ENCODE data around the gene HS6ST2.

HS6ST2 gene

DNA sequence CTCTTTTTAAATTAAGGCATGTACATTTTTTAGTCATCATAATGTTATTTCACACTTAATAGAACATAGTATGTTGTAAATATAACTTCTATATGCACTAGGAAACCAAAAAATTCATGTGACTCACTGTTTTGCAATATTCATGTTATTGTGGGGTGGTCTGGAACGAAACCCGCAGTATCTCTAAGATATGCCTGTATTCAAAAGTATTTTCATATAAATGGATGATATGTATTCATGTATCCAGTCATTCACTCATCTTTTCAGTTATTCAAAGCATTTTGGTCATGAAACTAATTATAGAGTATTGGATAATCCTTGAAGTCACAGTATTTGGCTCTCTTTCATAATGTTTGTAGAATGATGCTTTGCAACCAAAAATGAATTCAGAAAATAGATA, 168.1 kb downstream of the HS6ST2 start:
- DNase-seq (ENCODE audit: low read depth), result no peak

DNA sequence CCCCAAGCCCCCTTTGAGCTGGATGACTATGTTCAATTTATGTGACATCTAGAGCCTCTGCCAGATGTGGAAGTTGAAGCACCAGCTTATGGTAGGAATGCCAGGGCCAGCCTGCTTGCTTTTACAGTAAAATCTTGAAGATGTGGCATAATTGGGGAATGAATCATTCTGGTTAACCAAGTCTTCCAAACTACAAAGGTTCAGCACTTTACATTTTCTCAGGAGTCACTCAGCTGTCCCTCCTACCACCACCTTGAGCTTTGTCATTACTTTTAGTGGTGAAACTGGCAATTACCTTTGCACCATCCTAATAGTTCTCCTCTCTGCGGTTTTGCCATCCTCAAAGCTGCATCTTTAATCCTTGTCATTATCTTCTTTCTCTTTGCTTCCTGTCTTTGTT, 172.2 kb downstream of the HS6ST2 start:
- DNase-seq (ENCODE audit: low read depth), result no peak

DNA sequence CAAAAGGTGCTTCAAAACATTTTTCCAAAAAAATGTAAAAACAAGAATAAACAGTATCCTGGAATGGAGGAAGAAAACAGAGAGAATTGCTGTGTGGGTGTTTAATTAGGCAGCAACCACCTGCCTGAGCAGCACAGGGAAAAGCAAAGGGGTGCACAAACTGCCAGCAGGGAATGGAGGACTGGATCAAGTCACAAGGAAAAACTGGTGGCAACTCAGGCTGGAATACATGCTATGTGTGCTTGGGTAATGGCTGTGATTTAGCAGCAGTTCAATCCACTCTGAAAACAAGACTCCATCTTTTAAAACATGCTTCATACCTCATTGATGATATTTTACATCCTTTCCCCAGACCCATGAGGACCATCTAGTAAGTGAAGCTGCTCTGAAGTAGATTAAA, 179.5 kb downstream of the HS6ST2 start:
- no peak for DNase-seq (ENCODE audit: low read depth)

DNA sequence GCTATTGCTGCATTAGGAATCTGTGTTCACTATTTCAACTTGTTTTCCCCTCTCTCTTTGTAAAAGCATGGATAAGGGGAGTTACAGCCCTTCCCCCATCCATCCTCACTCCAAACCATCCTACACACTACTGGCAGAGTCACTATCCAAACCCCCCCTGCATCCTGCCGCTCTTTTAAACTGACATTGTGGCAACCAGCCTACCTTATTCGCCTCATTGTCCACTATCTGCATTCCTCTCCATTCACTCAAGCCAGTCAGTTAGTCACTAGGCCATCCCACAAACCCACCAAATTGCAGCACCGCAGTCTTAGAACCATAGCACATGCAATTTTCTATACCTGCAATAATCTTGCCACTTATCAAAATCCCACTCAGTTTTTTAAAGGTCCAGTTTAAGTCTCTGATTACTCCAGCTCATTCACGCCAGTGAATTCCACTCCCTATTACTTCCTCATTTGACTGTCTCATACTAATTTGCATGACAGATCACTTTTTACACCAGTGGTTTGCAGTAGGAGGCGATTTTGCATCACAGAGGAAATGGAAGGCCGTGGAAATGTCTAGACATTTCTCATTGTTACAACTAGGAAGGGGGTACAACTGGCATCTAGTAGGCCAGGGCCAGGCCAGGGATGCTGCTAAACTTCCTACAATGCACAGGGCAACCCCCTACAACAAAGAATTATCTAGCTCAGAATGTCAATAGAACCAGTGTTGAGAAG, 181.8 kb downstream of the HS6ST2 start:
- DNase-seq (ENCODE audit: low read depth), result no peak

DNA sequence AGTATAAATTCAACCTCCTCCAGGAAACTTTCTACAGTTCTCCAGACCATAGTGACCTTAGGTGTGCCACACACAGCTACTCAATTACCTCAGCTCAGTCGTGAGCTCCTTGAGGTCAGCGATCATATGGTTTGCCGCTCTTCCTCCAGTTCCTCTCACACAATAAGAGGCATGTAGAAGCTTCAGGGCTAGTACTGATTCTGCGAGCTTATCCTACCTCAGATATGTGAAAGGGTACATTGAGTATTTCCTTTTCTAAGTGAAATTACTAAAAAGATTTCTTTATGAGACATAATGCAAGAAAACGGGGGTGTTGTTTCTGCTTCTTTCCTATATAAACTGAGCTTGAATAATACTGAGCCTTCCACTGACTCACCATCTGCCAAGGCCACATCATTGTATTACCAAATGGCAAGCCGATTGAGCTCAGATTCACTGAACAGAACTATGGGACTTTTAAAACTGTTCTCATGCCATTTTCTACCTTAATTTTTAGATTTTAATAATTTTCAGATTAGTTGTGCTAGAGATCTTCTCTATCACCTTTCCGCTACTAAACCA, 183.1 kb downstream of the HS6ST2 start:
- no peak for DNase-seq (ENCODE audit: low read depth)

DNA sequence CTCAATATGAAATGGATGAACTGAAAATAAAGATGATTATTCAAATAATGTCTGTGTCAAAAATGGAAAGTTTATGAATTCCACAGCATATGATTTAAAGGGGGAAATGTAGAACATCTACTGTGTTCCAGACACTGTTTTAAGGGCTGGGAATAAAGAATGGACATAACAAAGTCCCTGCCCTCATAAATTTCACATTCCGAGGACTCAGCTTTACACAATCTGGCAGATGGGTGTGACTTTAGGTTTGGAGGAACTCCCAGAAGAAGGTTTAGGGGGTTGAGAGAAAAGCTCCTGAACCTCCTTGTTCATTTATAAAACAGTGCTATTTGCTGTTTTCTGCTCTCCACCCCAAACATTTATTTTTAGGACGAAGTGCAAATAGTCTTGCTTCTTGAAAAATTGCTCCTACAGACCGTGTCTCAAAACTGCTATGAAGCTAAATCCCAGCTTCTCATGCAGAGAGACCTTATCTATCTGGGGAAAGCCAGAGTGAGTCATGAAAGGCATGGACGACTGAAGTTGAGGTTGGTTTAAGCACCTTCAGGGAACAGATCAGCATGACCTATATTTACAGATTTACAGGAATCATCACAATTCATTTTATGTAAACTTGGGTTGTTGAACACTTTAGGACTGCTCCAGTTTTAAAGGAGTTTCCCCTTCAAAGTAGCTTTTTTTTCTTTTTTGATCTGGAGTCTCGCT, 184.3 kb downstream of the HS6ST2 start:
- no peak for DNase-seq (ENCODE audit: low read depth)

DNA sequence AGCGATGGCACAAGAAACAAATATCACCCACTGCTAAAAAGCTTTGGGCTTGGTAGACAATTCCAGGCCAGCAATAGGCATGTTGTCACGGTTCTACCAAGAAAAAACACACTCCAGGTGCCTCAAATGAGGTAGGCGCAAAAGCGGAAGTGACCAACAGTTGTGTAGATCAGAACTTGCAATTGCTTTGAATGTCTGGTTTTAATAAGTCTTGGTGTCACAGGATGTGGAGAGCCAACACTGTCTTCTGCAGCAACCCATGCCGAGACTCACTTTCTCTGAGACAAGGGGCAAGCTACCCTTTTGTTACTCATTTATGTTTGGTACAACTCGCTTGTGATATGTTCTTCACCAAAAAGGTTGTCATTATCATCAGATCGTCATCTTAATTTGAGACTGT, 188.8 kb downstream of the HS6ST2 start:
- DNase-seq (ENCODE audit: low read depth), result no peak

DNA sequence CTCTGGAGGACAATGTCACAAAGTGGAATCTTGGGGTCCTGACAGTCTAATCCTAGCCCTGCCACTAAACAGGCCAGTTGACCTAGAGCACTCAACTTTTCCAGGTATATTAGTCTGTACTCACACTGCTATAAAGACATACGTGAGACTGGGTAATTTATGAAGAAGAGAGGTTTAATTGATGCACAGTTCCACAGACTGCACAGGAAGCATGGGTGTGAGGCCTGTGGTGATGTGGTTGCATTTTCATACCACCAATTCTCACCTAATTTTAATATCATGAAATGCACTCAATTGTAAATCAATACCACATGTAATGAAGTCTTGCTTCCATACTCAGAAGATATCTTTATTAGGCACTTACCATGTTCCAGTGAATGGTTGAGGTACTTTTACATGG, 192.0 kb downstream of the HS6ST2 start:
- DNase-seq (ENCODE audit: low read depth), result no peak

DNA sequence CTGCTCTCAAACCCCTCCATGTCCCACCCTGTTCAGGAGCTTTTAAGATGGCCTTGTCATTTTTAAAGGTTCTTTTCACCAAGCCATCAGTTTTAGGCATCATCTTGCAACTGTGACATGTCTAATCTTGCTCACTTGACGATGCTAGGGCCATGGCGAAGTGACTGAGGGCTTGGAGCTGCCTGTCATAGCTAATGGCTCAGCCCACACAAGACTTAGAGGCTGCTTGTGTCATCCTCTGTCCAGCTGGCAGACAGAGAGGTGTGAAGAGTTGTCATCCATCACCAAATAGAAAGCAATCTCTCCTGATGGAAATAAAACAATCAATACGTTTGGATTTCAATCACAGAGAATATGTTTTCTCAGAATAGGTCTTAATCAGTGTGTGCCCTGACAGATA, 194.9 kb downstream of the HS6ST2 start:
- DNase-seq (ENCODE audit: low read depth), result no peak

DNA sequence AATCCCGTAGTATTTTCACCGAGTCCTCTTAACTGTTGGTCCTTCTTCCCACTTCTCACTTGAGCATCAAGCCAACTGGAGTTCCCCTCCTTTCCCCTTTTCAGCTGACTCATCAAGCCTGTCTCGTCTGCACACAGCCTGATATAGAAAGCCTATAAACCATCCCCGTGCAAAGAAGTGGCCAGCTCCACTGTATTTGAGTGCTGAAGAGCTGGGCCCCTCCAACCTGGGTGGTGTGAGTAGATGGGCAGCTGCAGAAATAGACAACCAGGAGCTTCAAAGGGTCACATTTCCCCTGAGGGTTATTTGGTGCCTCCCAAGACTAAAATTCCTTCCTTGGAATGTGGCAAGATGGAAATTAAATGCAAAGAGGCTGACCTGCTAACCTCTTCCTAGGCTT, 199.7 kb downstream of the HS6ST2 start:
- no peak for DNase-seq (ENCODE audit: low read depth)

DNA sequence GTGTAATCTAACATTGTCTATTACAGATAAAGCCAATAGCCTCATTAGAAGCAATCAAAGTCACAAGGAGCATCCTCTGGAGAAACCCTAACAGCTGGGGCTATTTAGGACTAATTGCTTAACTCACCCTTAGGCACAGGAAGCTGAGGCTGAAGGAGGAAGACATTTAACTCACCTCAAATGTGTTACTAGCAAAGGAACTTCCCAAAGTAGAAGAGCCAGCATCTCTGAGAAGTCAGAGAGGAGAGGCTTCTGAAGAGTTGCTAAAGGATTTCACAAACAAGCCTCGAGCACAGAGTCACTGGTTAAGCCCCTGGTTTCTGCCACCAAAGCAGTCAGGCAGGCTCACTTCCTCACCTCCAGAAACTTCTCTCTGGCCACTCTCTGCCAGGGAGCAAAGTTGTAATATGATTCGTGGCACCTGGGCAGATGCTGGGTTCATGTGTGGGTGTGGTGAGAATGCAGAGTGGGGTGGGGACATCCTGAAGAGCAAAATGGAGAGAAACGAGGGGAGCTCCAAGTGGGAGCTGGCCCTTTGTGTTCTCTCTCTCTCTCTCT, 201.3 kb downstream of the HS6ST2 start:
- DNase-seq (ENCODE audit: low read depth), result no peak

DNA sequence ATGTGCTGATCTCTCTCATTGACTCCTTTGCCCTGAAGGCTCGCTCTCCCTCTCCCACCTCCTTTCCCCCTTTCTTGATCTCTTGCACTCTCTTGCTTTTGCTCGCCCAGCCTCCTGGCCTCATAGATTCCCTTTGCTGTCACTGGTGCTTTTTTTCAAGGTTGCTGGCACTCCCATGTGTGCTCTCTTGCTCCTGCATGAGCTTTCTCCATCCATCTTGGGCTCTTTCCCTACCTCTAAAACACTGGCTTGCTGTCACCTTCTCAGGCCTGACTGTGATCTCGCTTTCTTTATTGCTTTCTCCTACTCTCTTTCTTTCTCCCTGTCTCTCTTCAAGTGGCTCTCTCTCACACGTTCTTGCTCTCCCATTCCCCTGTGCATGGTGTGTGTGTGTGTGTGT, 202.0 kb downstream of the HS6ST2 start:
- no peak for DNase-seq (ENCODE audit: low read depth)

DNA sequence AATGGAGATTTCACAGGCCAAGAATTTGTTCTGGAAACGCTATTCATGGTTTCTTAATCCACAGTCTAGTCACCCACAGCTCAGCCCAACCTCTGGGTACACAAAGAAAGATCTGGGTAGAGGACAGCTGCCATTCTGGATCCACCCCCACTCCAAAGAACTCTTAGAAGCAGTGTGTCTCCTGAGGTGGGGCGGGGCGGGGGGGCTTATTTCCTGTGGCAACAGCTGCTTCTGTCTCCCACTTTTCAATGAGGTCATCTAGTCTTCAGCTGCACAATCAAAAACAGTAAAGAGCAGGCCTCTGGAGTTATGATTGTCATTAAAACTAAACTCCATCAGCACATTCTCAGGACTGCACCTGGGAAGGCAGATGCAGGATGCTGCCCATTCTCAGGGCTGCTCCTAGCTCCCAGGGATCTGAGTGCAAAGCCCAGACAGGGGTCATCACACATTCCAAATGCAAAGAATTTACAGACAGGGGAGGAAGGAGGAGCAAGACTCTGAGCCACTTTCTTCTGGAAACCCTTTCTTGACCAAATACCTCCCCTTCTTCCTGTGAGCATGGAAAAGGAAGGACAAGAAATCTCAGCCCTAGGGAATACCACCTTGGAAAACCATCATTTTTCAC, 207.3 kb downstream of the HS6ST2 start:
- no peak for DNase-seq (ENCODE audit: low read depth)

DNA sequence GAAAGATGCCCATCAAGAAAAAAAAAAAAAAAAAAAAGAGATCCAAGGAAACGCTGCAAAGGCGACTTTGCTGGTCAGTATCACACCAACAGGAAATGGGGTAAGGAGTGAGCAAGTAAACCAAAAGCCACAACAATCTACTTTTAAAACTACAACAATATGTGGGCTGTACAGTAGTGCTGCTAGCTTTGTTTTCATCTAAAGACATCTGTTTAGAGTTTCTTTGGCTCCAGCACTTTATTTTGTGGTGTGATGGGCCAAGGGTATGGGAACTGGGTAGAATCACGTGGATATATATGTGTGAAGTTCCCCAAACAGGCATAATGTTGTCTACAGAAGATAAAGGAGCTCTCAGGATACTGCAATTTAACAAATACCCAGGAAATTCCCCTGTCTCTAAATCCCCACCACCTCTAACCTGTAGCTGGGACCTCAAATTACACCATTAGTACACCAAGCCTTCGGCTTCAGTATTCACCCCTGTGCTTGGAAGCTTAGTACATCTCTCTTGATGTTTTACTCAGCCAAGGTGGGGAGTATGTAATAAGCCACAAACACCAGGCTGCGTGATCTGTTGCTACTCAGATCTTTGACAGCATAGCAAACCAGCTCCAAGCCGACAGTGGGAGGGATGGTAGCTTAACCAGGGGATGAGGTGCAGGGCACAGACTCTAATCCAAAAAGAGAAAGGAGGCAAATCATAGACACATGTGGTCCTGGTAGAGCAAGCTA, 207.9 kb downstream of the HS6ST2 start:
- no peak for DNase-seq (ENCODE audit: low read depth)

DNA sequence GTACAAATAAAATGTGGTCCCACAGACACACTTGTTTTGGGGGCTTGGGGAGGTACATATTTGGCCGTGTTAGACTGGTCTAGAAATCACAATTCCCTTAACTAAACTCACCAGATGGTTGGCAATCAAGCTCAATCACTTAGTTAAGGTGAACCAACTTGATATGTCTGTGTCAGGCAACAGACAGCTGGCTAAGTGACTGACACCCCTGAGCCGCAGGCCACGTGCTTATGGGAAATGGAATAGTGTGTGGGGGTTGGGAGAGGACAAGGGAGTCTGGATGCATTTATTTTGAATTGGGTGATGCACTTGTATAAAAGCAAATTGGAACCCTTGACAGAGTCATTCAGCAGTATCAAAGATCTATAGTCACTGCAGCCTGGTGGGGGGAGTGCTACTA, 209.0 kb downstream of the HS6ST2 start:
- DNase-seq (ENCODE audit: low read depth), result no peak

DNA sequence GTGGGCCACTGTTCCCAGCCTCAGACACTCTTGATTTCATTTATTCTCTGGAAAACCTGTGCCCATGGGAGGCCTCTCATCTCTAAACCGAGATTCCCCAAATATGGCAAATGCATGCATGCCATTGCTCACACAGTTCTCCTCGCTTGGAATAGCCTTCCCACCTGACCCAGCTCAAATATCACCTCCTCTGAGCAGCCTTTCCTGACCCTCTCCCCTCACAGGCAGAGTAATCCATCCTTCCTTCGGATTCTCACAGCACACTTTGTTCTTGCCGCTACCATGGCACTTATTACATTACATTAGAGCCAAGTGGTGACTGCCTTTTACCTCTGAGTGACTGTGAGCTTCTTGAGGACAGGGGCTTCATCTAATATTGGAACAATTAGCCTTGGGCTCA, 209.5 kb downstream of the HS6ST2 start:
- no peak for DNase-seq (ENCODE audit: low read depth)

DNA sequence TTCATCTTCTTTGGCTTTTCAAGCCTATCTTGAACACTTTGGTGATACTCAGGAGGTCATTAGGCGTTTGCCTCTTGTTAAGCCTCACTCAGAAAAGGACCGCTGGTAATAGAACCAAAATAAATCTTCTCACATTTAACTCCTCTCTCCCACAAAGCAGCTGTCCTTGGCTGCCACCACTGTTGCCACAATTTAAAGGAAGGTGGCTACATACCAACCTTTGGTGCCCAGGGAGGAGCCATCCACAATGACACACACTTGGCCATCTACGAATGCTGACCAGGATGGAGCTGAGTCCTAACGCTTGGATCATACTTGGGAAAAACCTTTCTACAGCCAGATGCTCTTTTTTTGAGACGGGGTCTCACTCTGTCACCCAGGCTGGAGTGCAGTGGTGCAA, 210.2 kb downstream of the HS6ST2 start:
- DNase-seq (ENCODE audit: low read depth), result no peak

DNA sequence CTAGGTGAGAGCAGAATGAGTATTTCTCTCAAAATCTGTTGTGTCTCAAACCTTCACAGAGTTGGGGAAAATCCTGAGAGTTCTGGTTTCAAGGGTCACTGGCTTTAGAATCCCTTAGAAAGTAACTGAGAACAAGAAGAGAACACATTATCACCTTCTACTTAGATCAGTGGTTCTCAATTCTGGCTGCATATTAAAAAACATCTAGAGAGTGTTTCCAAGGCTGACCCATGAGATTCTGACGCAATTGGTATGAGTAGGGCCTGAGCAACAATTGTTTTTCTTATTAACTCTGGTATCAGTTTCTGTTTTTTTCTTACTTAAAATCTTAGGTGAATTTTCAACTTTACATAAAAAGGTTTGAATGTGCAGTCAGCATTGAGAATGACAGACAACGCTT, 212.8 kb downstream of the HS6ST2 start:
- DNase-seq (ENCODE audit: low read depth), result no peak

DNA sequence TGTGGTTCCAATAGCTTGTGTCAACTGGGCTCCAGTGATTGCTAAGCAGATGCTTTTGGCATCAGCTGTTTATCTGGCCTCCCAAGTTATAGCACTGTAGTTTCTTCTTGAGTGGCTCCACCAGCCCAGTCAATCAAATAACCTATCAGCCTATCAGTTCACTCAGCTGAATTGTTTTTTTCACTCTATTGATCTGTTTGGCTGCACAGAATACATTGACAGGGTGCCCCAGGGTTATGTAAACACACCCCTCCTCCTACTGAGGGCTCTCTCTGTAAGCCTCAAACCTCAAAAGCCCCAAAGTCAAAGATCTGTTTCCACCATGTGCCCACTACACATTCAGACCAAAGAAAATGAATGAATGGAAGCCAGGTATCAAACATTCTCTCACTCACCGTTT, 214.0 kb downstream of the HS6ST2 start:
- DNase-seq (ENCODE audit: low read depth), result no peak

DNA sequence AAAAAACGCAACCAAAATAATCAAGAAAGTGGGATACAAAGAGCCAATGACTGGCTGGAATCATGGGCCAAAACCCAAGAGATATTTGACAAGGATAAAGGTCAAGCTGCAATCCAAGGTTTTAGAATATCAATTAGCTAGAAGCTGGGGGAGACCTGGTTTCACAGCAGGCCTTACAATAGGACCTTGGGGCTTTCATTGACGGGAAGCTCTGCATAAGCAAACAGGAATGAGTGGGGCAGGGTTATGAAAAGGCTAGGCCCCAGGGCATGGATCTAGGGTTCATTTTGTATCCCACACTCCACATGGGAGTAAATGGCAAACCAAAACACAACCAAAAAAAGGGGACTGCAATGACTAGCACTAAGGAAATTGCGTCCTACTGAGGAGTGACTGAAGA, 215.3 kb downstream of the HS6ST2 start:
- no peak for DNase-seq (ENCODE audit: low read depth)

DNA sequence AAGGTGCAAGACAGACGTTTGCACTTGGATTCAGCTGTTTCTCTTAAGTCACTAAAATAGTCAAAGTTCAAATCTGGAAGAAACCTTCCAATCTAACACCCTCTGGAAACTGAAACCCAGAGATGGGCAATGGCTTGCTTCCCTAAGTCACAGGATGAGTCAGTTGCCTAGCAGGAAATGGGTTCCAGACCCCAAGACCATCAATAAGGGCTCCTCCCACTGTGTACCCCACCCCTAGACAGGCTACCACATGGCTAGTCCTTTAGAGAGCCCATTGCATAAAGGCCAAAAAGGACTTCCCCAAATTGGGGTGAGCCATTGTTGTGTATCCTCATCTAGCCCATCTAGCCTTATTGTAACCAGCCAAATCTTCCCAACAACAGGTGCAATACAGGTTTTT, 216.2 kb downstream of the HS6ST2 start:
- no peak for DNase-seq (ENCODE audit: low read depth)

DNA sequence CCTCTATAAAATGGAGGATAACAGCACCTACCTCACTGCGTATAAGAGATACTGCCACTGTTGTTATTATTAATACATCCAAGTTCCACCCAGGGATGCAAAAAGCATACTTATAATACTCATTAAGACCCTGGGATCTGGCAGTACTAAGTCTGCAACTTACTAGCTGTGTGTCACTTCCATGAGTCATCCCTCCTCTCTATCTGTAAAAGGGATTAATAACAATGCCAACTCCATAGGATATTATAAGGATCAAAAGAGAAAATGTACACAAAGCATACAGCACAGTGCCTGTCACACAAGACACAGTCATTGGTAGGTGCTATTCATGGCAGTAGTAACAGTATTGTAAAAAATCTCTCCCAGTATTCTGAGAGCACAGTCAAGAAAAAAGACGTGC, 216.7 kb downstream of the HS6ST2 start:
- no peak for DNase-seq (ENCODE audit: low read depth)

Data from stimulated activated CD8-positive, alpha-beta memory T cell treated with anti-CD3 and anti-CD28 coated beads, Interleukin-7, amount 100 ng/mL, for 24 hours (primary cell).